GM12878 (cell line): Measurements from ENCODE around the gene SYNCRIP. TPM values are rescaled to one million over a fixed set of nuclear protein-coding genes. Genes with fewer than 3 reads are reported as not detected.

Source experiments
- ATAC-seq: fragments of 200-7000 bp; cut with Tn5 transposase; 3 replicates; pipeline ENCODE4 v1.9.1; 2020; ENCODE audit warnings: mild to moderate bottlenecking, moderate library complexity
- BruUV-seq: library from RNA; stranded (reverse); fragments of 400-500 nt; replicated peaks from 2 replicates; lab custom pipeline; 2021; lab: Mats Ljungman, UMichigan
- CTCF ChIA-PET: fragments of 300-600 bp; sonication (Branson Sonifier 250); formaldehyde crosslinking; extraction: SDS; loops from one replicate; lab custom pipeline; 2021; ENCODE audit warnings: inconsistent platforms; lab: Yijun Ruan, JAX
- POLR2A ChIA-PET: fragments of 350-600 bp; formaldehyde crosslinking; extraction: SDS; loops from one replicate; lab custom pipeline; 2021; ENCODE audit warnings: inconsistent platforms; lab: Charles Lee
- RAD21 ChIA-PET: fragments of 300-600 bp; sonication (Branson Sonifier 250); formaldehyde crosslinking; loops from one replicate; lab custom pipeline; 2023; ENCODE audit warnings: antibody characterized with exemption; ENCODE audit not compliant: unreplicated experiment; lab: Charles Lee
- SMC1A ChIA-PET: fragments of 300-600 bp; sonication (Branson Sonifier 250); formaldehyde crosslinking; loops from one replicate; lab custom pipeline; 2023; ENCODE audit not compliant: unreplicated experiment, uncharacterized antibody; lab: Charles Lee
- DNase-seq: peaks from one replicate; pipeline ENCODE4 v3.0.0-alpha.2; 2011; ENCODE audit warnings: low read depth, low spot score
- FAIRE-seq: peaks from 3 replicates; lab custom pipeline; 2011; peaks lifted over from hg19 to GRCh38; lab: Jason Lieb, UNC
- H2AFZ ChIP-seq: 2 replicates; pipeline ENCODE4 v1.6.0; 2011; ENCODE audit warnings: low read depth, low read length, control low read depth; ENCODE audit not compliant: control insufficient read depth
- H3K27ac ChIP-seq: 2 replicates; pipeline ENCODE4 v1.5.1; 2011; ENCODE audit warnings: control low read depth; ENCODE audit not compliant: control insufficient read depth, insufficient read depth
- H3K27me3 ChIP-seq, 2 experiments: replicated peaks in 1 of 2; 2 replicates each; pipeline versions ENCODE4 v1.6.0 to v1.6.1; 2011; ENCODE audit warnings: low read length in 1 of 2; ENCODE audit not compliant: control insufficient read depth in 2 of 2, insufficient read depth in 2 of 2
- H3K36me3 ChIP-seq, 2 experiments: 2 replicates each; pipeline ENCODE4 v1.5.1; 2011; ENCODE audit warnings: low read length in 1 of 2; ENCODE audit not compliant: control insufficient read depth in 2 of 2, insufficient read depth in 2 of 2
- H3K4me1 ChIP-seq: 2 replicates; pipeline ENCODE4 v1.6.1; 2011; ENCODE audit warnings: mild to moderate bottlenecking, low read length, moderate library complexity, mixed read lengths; ENCODE audit not compliant: control insufficient read depth, insufficient read depth
- H3K4me2 ChIP-seq: 2 replicates; pipeline ENCODE4 v1.6.0; 2011; ENCODE audit warnings: control low read depth; ENCODE audit not compliant: control insufficient read depth, insufficient read depth
- H3K4me3 ChIP-seq: fragments of 200-600 bp; sonication (generic); 2 replicates; pipeline ENCODE4 v1.5.1; 2016
- H3K79me2 ChIP-seq: 2 replicates; pipeline ENCODE4 v1.6.0; 2011; ENCODE audit warnings: low read length; ENCODE audit not compliant: control insufficient read depth, insufficient read depth
- H3K9ac ChIP-seq: 2 replicates; pipeline ENCODE4 v1.8.0; 2011; ENCODE audit warnings: low read length, control low read depth, mixed read lengths; ENCODE audit not compliant: control insufficient read depth, insufficient read depth
- H3K9me3 ChIP-seq: replicated peaks from 3 replicates; pipeline ENCODE4 v1.5.1; 2011; ENCODE audit warnings: mild to moderate bottlenecking, low read length; ENCODE audit not compliant: control insufficient read depth, insufficient read depth
- H4K20me1 ChIP-seq: 2 replicates; pipeline ENCODE4 v1.6.0; 2011; ENCODE audit not compliant: control insufficient read depth, insufficient read depth
- HCFC1 ChIP-seq: fragments of 150-350 bp; IDR thresholded peaks from 2 replicates; pipeline ENCODE4 v1.6.1; 2014; ENCODE audit warnings: low read length
- HSF1 ChIP-seq: fragments of 150-350 bp; IDR thresholded peaks from 2 replicates; pipeline ENCODE4 v1.6.1; 2014; ENCODE audit warnings: mild to moderate bottlenecking, low read depth, low read length
- MYB ChIP-seq: fragments of 150-350 bp; IDR thresholded peaks from 2 replicates; pipeline ENCODE4 v1.6.1; 2014; ENCODE audit warnings: mild to moderate bottlenecking, low read depth, low read length, borderline replicate concordance
- NKRF ChIP-seq: fragments of 450-650 bp; conservative IDR thresholded peaks from 2 replicates; pipeline ENCODE4 v1.6.1; 2017; ENCODE audit warnings: mild to moderate bottlenecking, moderate library complexity
- TAF1 ChIP-seq: IDR thresholded peaks from 2 replicates; pipeline ENCODE4 v1.6.1; 2011; ENCODE audit warnings: mild to moderate bottlenecking, low read depth, low read length, borderline replicate concordance
- TCF3 ChIP-seq: IDR thresholded peaks from 2 replicates; pipeline ENCODE4 v1.6.1; 2012; ENCODE audit warnings: low read depth, mild to moderate bottlenecking, low read length, borderline replicate concordance; ENCODE audit not compliant: insufficient read depth
- WRNIP1 ChIP-seq: IDR thresholded peaks from 2 replicates; pipeline ENCODE4 v1.6.1; 2011; ENCODE audit warnings: low read depth, low read length, improper control_type of control experiment, borderline replicate concordance
- ZBTB33 ChIP-seq: fragments of 450-650 bp; IDR thresholded peaks from 2 replicates; pipeline ENCODE4 v1.6.1; 2017; ENCODE audit warnings: mild to moderate bottlenecking
- WGBS: methylation state at CpG from one replicate; pipeline ENCODE4 v1.1.6; 2016; ENCODE audit warnings: low lambda C conversion rate; ENCODE audit not compliant: insufficient replicate concordance, insufficient coverage; ENCODE audit errors: missing lambda C conversion rate; 5-methylcytosine and 5-hydroxymethylcytosine counted together
- in situ Hi-C: fragments of 300-500 bp; cut with MboI; formaldehyde crosslinking; loops from 9 replicates; pipeline ENCODE4 v1.14.3; 2018; ENCODE audit warnings: mixed read lengths
- intact Hi-C: fragments of 100-400 bp; cut with micrococcal nuclease; formaldehyde crosslinking; loops from one replicate; pipeline ENCODE4 v1.14.2; 2022; ENCODE audit not compliant: unreplicated experiment
- polyA plus RNA-seq, 11 experiments: library from polyadenylated mRNA; depleted of rRNA in 4 of 11; unstranded in 6 of 11; stranded (reverse) in 5 of 11; fragments of >200 nt; fragmentation: Nextera tagmentation in 4 of 11; fragmentation: Illumina TruSeq in 1 of 11; extraction: Ambion mirVana in 4 of 11; extraction: Trizol in 1 of 11; gene quantifications; 1 replicate in 1 of 11; 2 replicates in 10 of 11; pipeline versions ENCODE4 v1.2.1 to v1.2.3, GENCODE V29; 2011 to 2016; ENCODE audit warnings: inconsistent platforms in 2 of 11, missing spikeins in 2 of 11, low read depth in 1 of 11
- total RNA-seq, 4 experiments: library from RNA; depleted of rRNA in 3 of 4; stranded (reverse); fragments of >200 nt in 3 of 4; fragmentation: Illumina TruSeq in 1 of 4; extraction: Trizol in 1 of 4; gene quantifications; 2 replicates each; pipeline versions ENCODE4 v1.2.1 to v1.2.3, GENCODE V29; 2013 to 2021
- TF ChIP-seq, protein P1 (sequence below): fragments of 450-650 bp; IDR thresholded peaks from 2 replicates; pipeline ENCODE4 v1.6.1; 2017; ENCODE audit warnings: antibody characterized with exemption, mild to moderate bottlenecking, moderate library complexity
- TF ChIP-seq, protein P2 (sequence below): fragments of 450-650 bp; formaldehyde crosslinking; IDR thresholded peaks from 2 replicates; pipeline ENCODE4 v1.4.0; 2020; ENCODE audit warnings: mild to moderate bottlenecking, moderate library complexity

Gene SYNCRIP
- total and polyA plus RNA-seq, 10 of the 15 experiments (the other 5 are each of a cell fraction or from before 2014, with no cell fraction given) = 28.4 to 255 (median 131) TPM

DNA sequence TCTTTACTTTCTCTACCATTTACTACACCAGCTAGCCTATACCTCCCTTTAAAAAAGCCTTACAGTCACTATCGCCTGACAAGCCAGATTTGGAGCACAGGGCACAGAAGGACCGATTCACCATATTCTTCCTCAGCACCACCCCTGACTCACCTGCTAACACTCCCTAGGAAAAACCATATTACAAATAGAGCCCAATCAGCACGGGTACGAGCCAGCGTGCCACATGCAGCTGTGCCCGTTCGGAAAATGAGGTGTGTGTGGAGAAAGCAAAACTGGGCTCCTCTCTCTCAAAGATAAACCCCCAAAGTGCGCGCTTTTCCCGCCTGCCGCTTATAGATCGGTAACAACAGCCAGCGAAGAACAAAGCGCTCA, 1.2 kb downstream of the SYNCRIP start:
- H3K4me3 ChIP-seq = peak overlapping the region; percentile 86
- H3K9ac ChIP-seq = peak overlapping the region; percentile 98
- no peak for ATAC-seq
- no peak for FAIRE-seq
- CTCF ChIA-PET = interaction anchor here (2.3 kb wide), 1 partner anchor 10 kb away, joined by 15 read pairs; no protein-coding TSS in a partner anchor
- SMC1A ChIA-PET = interaction anchor here (1.5 to 4.6 kb wide), 5 partner anchors 13 to 46 kb away, joined by 5 to 103 read pairs (median 17); no protein-coding TSS in a partner anchor
- BruUV-seq = no TSS peak
- peaks cover 64% of the 10 kb centered on the region for H3K79me2 ChIP-seq
- H3K9me3 ChIP-seq = peaks cover 2% of the 10 kb centered on the region; the same call in 2 of the 3 replicates
- in situ Hi-C loops = loop anchor here (5.0 to 25.0 kb wide), 2 partner anchors 36 to 1521 kb away; partner anchors contain the start of gene ZNF292
- intact Hi-C loops = no loop called here
- H2AFZ ChIP-seq = no peak overlapping the region
- H3K27me3 ChIP-seq = no peaks in the 10 kb centered on the region
- no peaks in the 10 kb centered on the region for H3K4me1 ChIP-seq
- peaks cover 5% of the 10 kb centered on the region; the same call in 1 of the 2 replicates for H4K20me1 ChIP-seq
- no peak for DNase-seq
- POLR2A ChIA-PET = interaction anchor here (1.4 to 10.8 kb wide), 6 partner anchors 11 to 191 kb away, joined by 3 to 192 read pairs (median 27); partner anchors contain the start of gene SNX14
- peak overlapping the region; percentile 66 for H3K4me2 ChIP-seq
- H3K36me3 ChIP-seq = peaks cover 0 to 23% of the 10 kb centered on the region in 2 experiments
- peak overlapping the region; percentile 98 for H3K27ac ChIP-seq
- RAD21 ChIA-PET = interaction anchor here (4.3 to 8.3 kb wide), 2 partner anchors 29 to 35 kb away, joined by 35 to 125 read pairs; no protein-coding TSS in a partner anchor
- 0% methylated on average over 12 of the region's 14 CpGs for WGBS
- TF ChIP-seq WRNIP1 = peak; percentile 88; the same call in 1 of the 2 replicates
- TF ChIP-seq, protein P1, sequence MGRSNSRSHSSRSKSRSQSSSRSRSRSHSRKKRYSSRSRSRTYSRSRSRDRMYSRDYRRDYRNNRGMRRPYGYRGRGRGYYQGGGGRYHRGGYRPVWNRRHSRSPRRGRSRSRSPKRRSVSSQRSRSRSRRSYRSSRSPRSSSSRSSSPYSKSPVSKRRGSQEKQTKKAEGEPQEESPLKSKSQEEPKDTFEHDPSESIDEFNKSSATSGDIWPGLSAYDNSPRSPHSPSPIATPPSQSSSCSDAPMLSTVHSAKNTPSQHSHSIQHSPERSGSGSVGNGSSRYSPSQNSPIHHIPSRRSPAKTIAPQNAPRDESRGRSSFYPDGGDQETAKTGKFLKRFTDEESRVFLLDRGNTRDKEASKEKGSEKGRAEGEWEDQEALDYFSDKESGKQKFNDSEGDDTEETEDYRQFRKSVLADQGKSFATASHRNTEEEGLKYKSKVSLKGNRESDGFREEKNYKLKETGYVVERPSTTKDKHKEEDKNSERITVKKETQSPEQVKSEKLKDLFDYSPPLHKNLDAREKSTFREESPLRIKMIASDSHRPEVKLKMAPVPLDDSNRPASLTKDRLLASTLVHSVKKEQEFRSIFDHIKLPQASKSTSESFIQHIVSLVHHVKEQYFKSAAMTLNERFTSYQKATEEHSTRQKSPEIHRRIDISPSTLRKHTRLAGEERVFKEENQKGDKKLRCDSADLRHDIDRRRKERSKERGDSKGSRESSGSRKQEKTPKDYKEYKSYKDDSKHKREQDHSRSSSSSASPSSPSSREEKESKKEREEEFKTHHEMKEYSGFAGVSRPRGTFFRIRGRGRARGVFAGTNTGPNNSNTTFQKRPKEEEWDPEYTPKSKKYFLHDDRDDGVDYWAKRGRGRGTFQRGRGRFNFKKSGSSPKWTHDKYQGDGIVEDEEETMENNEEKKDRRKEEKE = no peak
- no peak for TF ChIP-seq MYB
- no peak for TF ChIP-seq TCF3
- TF ChIP-seq NKRF = no peak
- no peak for TF ChIP-seq HCFC1
- TF ChIP-seq ZBTB33 = no peak
- no peak for TF ChIP-seq TAF1
- TF ChIP-seq HSF1 = no peak
- TF ChIP-seq, protein P2, sequence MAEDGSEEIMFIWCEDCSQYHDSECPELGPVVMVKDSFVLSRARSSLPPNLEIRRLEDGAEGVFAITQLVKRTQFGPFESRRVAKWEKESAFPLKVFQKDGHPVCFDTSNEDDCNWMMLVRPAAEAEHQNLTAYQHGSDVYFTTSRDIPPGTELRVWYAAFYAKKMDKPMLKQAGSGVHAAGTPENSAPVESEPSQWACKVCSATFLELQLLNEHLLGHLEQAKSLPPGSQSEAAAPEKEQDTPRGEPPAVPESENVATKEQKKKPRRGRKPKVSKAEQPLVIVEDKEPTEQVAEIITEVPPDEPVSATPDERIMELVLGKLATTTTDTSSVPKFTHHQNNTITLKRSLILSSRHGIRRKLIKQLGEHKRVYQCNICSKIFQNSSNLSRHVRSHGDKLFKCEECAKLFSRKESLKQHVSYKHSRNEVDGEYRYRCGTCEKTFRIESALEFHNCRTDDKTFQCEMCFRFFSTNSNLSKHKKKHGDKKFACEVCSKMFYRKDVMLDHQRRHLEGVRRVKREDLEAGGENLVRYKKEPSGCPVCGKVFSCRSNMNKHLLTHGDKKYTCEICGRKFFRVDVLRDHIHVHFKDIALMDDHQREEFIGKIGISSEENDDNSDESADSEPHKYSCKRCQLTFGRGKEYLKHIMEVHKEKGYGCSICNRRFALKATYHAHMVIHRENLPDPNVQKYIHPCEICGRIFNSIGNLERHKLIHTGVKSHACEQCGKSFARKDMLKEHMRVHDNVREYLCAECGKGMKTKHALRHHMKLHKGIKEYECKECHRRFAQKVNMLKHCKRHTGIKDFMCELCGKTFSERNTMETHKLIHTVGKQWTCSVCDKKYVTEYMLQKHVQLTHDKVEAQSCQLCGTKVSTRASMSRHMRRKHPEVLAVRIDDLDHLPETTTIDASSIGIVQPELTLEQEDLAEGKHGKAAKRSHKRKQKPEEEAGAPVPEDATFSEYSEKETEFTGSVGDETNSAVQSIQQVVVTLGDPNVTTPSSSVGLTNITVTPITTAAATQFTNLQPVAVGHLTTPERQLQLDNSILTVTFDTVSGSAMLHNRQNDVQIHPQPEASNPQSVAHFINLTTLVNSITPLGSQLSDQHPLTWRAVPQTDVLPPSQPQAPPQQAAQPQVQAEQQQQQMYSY (CRISPR knock-in tag) = no peak
